ENCODE measurements around the gene ABI2.
"Not testable (repeated sequence)": the region's sequence is repeated elsewhere in the genome, so short reads cannot be mapped to it uniquely, and the experiment has no call there.

ABI2 gene

GRCh38 chr2:203327901-203328759, at the start of gene ABI2:
Gene ABI2 (plus strand): TSS chr2:203328394. CDS start chr2:203328515, 121 bp downstream.
- no peak for DNase-seq

- no peak for DNase-seq
Measured at GRCh38 chr2:203279288-203279687, 48.9 kb upstream of the ABI2 start.

- DNase-seq = no peak
Measured at GRCh38 chr2:203280428-203281064, 47.6 kb upstream of the ABI2 start.

DNA sequence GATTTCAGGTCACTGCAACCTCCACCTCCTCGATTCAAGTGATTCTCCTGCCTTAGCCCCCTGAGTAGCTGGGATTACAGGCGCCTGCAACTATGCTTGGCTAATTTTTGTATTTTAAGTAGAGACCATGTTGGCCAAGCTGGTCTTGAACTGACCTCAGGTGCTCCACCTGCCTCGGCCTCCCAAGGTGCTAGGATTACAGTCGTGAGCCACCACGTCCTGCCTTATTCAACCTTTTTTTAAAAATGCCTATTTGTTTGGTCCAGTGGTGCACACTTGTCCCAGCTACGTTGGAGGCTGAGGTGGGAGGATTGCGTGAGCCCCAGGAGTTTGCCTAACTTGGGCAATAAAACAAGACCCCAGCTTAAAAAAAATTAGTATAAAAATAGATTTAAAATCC, 46.1 kb upstream of the ABI2 start:
- no peak for DNase-seq

DNA sequence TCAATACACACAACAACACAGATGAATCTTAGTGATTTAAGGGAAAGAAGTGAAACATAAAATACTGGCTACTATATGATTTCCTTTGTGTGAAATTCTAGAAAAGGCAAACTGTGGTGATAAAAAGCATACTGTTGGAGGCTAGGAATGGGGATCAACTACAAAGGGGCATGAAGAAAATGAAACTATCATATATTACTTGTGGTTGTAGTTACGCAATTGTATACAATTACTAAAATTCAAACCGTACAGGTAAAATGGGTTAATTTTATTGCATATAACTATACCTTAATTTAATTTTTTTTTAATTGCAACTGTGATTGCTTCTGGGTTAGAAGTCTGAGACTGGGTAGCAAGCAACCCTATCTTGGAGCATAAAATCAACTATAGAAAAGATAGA, 41.7 kb upstream of the ABI2 start:
- DNase-seq = no peak

DNA sequence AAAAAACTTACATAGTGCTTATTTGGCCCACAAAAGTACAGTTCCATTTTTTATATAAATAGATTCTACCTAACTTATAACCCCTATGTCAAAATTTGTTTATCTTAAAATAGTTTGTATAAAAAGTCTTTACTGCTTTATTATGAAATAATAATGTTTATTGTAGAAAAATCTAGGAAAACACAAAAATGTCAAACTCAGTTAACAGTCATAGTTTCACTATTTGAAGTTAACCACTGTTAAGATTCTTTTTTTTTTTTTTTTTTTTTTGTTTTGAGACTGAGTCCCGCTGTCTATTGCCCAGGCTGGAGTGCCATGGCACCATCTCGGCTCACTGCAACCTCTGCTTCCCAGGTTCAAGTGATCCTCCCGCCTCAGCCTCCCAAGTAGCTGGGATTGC, 26.5 kb upstream of the ABI2 start:
- no peak for DNase-seq

DNA sequence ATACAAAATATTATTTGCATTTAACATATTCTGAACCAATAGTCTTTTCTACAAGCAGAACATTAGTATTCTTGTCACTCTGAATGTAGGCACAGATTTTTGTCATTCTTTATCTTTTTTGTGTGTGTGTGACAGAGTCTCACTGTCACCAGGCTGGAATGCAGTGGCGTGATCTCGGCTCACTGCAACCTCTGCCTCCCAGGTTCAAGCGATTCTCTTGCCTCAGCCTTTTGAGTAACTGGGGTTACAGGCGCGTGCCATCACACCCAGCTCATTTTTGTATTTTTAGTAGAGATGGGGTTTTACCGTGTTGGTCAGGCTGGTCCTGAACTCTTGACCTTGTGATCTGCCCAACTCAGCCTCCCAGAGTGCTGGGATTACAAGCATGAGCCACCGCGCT, 25.6 kb upstream of the ABI2 start:
- not testable (repeated sequence) for DNase-seq

- no peak for DNase-seq
Measured at GRCh38 chr2:203310688-203311436, 17.3 kb upstream of the ABI2 start.

- DNase-seq = no peak
Measured at GRCh38 chr2:203326356-203326755, 1.8 kb upstream of the ABI2 start.

DNA sequence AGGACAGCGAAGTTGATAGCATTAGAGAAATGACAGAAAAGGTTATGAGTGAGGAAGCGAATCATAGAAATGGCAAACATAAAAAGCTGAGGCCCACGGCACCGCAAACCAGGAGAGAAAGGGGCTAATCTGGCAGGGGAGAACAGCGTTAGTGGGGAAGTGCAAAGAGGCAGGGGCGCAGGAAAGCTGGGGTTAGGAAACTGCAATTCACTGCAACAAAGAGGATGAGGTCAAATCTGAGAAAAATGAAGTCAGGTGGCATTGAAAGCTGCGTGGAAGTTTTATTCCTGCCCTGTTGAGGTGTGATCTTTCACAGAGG, 653 bp upstream of the ABI2 start:
- no peak for DNase-seq

- no peak for DNase-seq
Measured at GRCh38 chr2:203328760-203329540, 756 bp downstream of the ABI2 start.

DNA sequence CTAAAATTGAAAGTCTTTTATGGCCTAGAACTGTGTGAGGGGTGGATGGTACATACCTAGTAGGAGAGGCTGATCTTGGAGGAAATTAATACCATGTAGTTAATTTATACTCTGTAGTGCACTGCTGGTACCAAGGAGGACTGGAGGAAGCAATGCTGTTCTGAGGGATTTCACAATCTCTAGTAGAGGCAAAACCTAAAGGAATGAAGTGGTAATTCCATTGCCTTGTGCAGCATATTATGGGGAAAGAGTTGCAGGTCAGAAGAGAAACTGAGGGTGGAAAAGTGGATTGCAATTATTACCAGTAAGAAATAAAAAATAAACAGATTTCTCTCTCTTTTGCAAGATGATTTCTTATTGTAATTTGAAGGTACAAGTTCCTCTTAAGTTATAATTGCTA, 2.2 kb downstream of the ABI2 start:
- DNase-seq = no peak

- DNase-seq = no peak
Measured at GRCh38 chr2:203338322-203338721, 10.1 kb downstream of the ABI2 start.

DNA sequence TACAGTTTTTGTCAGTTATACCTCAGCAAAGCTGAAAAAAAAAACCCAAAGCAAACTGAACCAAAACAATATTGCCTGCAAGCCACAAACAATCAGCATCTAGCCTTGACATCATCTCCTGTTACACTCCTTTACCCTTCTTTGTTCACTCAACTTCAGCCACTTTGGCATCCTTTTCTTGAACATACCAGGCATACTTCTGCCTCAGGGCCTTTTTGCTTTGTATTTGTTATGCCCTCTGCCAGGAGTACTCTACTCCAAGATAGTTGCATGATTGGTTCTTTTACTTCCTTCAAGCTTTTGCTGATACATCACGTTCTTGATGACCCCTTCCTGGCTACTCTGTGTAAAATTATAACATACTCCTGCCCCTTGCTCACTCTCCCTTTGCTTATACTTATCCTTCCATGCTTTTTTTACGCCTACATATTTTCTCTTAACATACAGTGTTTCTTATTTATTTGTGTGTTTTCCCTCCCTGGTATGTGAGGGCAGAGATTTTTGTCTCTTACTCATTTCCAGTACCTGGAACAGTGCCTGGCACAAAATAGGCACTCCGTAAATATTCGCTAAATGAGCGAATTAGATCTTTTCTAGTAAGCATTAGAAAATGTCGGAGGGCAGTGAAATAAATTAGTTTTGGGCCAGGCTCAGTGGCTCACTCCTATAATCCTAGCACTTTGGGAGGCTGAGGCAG, 12.7 kb downstream of the ABI2 start:
- DNase-seq = no peak

GRCh38 chr2:203341741-203342310, 13.6 kb downstream of the ABI2 start:
- DNase-seq = no peak

DNA sequence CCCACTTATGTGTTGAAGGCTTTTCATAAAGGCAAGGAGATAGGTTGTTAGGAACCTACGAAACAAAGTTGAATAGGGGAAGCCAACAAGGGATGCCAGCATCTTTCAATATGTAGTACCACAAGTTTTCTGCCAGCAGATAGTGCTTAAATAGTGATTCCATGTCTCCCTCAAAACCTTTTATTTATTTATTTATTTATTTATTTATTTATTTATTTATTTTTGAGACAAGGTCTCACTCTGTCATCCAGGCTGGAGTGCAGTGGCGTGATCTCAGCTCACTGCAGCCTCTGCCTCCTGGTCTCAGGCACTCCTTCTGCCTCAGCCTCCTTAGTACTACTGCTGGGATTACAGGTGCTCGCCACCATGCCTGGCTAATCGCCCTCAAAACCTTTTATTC, 14.2 kb downstream of the ABI2 start:
- not testable (repeated sequence) for DNase-seq

GRCh38 chr2:203344667-203345066, 16.5 kb downstream of the ABI2 start:
- no peak for DNase-seq

GRCh38 chr2:203346612-203347011, 18.4 kb downstream of the ABI2 start:
- no peak for DNase-seq

DNA sequence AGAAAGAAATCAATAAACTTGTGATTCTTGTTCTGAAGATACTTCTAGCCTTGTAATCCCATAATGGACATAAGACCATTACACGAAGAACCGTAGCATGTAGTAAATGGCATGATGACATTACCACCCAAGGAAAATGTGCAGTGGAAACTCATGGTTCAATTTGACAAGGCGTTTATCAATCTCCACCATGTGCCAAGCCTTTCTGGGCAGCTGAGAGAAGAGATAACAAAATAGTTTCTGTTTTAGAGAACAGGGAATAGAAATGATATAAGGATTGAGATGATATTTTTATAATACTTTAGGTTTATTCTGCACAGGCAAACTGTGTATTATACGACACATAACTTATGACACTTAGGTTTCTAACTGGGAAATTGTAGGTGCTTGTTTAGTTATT, 19.2 kb downstream of the ABI2 start:
- DNase-seq = no peak

GRCh38 chr2:203352604-203353255, 24.5 kb downstream of the ABI2 start:
- DNase-seq = no peak

DNA sequence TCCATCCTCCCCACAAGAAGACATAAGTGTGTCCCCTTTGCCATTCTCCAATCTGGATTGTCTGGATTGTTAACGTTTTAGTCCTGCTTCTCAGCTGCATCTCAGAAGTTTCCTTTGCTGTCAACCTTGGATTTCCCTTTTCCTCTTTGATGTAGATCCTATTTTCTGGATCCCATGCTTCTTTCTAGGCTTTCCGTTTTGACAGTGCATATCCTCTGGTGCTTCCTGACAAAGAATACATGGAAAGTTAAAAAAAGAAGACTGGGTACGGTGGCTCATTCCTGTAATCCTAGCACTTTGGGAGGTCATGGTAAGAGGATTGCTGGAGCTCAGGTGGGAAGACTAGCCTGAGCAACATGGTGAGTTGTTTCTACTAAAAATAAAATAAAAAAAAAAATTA, 26.8 kb downstream of the ABI2 start:
- DNase-seq = no peak

DNA sequence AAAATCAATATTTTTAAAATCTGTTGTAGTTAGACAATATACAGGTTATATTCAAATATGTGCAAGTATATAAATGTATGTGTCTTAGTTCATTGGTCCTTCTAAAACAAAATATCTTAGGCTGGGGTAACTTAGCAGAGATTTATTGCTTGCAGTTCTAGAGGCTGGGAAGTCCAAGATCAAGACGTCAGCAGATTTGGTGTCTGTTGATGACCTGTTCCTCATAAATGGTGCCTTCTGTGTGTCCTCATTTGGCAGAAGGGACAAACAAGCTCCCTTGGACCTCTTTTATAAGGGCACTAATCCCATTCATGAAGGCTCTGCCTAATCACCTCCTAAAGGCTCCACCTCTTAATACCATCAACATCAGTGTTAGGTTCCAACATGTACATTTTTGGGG, 31.3 kb downstream of the ABI2 start:
- no peak for DNase-seq

Data from NCI-H187 treated with DMSO at 0.1 percent for 48 hours (cell line).